GM21619 (cell line): ENCODE results near the gene SCN1A.

Experiments
- ATAC-seq: cut with Tn5 transposase; IDR thresholded peaks from one replicate; pipeline ENCODE4 v1.9.1; 2021; ENCODE audit not compliant: unreplicated experiment

SCN1A gene

DNA sequence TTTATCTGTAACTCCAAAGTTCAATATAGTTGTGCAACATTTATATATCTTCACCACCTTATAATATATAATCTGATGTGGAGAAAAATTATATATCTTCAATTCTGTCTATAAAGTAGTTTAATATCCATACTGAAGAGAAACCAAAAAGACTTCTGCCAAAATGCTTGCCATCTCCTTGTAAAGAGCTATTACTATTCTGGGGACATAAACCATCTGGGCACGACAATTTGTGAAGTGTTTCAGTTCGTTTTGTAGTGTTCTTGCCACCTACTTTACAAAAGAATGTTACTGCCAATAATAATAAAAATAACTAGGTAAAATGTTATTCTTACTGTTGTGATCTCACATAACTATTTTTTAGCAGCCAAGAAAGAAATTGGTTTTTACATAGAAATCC is 45.1 kb downstream of the SCN1A start:
- no peak for ATAC-seq

DNA sequence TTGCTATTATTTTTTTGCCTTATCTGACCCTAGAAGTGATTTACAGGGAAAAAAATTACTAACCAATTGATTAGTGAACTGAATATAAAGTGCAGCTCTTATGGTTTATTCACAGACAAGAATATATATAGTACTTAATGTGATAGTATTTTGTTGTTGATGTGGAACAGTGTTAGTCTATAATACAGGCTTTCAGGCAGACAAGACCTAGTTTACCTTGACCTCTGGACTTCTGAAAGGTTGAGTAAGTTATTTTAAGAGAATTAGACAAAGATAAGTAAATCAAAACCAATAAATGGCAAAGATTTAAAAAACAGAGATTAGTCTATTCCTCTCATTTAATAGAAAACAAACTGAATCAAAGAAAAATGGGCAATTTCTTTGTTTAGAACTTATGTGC is 46.0 kb downstream of the SCN1A start:
- no peak for ATAC-seq

DNA sequence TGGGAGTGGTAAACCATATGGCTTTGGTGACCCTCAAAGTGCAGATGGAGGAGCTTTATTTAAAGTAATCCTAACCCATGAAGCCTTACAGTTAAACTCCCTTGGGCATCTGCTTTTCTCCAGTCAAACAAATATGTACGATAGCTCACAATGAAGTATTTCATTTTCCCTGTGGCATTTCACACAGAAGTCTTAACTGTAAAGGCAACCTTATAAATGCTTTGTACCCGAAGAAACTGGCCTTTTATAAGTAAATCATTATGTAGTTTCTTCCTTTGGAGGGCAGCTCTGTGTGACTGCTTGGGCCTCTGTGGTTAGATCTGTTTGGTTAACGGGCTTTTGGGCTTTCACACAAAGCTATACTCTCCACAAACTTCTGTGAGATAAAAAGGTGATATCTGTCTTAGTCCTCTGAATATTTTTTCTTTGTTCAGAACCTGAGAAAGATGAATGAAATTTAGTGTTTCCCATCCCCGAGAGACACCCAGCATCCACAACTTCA is 46.6 kb downstream of the SCN1A start:
- no peak for ATAC-seq

DNA sequence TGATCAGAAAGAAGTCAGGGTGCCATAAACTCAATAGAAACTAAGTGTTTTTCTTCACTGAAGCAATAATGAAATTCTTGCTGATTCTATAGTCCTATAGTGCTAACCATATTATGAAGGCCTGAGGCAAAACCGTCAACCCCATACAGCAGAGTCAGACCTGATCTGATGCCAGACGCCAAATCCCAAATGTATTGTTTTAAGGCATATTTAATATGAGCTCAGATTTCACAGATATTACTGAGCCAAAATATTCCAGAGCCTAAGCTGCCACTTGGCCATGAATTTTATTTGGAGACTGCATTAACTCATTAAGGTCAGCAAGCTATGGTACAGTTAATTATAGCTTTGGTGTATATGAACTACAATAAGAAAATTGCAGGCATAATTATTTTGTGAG is 53.4 kb downstream of the SCN1A start:
- no peak for ATAC-seq

DNA sequence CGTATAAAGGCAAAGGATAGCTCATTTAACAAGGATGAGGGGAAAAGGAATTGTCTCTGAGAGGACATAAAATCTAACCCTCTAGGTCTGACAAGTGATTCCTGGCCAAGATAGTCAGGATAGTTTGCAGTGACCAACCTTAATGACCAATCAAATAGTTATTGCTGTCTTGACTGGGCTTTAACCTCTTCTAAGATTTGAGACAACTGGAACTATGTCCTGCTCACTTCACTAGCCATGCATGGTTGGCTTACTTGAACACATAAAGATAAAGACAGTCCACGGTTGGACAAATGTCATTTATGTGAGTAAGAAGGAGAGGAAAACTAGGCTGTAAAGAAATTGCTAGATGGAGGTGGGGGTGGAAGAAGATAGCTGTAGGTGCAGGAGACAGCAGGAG is 53.8 kb downstream of the SCN1A start:
- ATAC-seq = no peak

DNA sequence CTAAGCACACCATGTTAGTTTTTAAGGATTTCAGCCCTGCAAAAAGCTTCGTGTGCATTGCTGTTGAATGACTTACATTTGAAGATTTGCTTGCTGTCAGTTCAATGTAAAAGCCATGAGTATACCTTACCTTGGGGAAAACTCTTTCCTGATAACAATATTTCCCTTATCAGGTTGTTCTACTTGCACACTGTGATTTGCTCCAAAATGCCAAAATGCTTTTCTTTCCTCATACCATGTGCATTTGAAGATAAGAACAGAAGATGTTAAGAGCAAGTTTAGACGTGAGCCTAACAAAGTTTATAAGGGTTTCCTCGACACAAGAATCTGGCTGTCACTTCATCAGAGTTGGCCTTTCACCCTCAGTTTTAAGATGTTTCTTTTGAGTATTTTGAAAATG is 57.6 kb downstream of the SCN1A start:
- ATAC-seq = no peak

DNA sequence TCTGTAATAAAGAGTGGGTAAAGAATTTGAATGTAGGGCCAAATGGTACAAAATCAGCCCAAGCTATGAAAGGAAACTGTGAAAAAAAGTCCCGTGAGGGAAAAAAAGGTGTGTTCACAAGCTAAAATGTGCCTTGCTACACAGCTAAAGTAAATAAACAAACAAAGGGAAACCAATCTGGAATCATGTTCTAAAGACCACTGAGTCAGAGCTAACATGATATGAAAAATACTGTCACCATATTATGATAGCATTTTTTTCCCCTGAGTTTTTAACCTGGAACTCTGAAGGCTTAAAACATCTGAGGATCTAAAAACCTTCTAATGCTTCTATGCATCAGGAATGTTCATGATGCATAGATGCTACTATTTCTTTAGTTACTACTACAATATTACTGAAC is 58.8 kb downstream of the SCN1A start:
- no peak for ATAC-seq

DNA sequence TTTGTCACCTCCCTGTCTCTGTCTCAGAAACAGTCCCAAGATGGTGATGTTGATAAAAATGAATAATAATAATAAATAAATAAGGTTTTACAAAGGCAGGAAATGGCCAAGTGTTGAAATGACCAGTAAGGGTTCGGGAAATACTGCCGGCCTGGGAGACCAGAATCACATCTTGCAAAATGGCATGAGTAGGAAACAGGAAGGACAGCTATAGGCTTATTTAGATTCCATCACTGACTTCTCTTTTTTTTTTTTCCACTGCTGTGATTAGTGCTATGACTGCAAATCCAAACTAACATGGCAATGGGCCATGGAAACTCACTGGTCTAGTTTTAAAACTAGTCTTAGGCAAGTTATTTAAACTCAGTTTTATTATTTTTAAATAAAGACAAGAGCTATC is 60.6 kb downstream of the SCN1A start:
- no peak for ATAC-seq

DNA sequence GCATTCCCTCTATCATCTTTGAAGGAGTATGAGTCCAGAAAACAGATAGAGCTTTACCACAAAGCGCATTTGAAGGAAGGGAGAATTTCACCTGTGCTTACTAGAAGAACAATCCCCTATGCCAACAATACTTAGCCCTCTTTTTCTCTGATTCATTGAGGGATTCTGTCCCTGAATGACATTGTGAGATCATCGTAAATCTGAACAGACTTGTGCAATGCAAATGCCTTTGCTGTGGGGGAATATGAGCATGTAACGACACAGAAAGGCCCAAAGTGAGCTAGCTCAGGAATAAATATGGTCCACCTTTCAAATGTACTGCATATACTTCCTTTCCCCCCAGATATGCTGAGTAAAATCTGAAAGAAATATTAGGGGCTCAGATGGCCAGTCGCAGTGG is 67.6 kb downstream of the SCN1A start:
- no peak for ATAC-seq

DNA sequence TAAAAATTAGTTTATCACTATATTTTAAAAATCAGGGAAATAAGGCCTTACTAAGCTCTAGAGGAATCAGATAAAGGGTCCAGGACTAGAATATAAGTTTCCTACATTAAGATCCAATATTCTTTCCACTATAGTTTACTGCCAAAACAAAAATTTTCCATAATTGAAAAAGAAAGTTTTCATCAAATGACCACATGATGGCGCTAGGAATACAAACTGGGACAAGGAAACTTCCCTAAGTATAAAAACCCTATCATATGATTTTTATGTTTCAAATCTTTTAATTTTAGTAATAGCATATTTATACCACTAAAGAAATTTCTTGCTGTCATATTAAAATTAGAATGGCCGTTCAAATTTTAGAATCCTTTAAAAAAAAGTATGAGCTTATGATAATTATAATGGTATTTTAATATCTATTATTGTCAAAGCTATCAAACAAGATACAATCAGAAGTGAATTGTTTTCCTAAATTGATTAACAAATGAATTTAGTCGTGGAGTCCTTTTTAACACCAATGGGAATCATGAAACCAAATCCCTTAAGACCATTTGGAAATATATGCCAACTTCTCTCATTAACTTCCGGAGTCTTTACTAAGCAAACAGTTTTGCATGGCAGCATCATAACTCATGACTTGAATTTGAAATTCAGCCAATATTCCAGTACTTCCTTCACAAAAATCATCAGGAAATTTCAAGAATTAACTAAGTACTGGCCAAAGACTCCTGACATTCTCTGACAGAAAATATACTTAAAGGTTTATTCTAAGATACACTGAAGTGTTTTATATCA is 70.3 kb downstream of the SCN1A start:
- no peak for ATAC-seq

DNA sequence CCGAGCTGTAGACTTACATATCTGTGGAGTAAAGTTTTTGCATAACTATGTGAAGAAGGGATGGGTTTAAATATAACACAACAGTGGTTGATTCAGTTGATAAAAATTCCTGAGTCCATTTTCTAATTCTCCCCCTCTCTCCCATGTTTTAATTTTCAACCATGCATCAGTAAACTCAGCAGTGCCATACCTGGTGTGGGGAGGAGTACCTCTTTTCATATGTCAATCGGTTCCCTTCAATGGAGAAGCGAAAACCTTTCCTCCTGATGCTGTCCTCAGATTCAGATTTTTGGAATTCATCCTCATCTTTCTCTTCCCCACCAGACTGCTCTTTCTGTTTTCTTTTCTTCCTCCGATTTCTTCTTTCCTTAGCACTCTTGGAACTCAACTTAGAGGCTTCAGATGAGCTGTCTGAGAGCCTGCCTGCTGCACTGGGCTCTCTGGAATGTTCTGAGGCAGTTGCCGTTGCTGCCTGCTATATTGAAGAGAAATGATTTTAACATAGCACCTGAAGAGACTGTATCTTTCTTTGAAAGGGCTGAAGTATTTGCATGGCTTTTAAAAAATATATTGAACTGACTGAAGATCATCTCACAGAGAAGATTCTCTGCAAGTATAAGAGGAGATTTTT is 82.9 kb downstream of the SCN1A start:
- ATAC-seq = no peak

DNA sequence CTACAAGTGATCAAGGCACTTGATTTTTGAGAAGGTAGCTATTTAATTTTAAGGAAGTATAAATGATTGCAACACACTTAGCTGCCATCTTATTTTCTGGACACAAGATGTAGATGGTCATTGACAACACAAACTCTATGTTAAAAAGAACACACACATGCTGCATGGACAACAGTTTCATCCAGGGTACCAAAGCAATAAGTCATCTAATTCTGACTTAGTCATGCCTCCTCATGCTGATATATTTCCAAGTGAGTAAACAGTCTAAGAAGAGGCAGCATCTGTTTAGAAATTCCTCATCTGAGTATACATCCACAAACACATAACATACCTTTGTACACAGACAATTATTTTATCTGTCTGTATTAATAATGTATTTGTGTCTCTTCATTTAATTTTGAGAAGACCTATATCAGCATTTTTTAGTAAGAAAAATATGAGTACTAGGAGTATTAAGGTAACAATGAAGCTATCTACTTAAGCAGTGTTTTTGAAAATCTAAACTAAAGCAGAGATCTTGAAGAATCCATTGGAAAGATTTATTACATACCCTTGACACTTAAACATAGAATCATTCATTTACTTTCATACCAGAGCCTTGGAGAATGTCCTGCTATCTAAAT is 84.9 kb downstream of the SCN1A start:
- ATAC-seq = no peak

DNA sequence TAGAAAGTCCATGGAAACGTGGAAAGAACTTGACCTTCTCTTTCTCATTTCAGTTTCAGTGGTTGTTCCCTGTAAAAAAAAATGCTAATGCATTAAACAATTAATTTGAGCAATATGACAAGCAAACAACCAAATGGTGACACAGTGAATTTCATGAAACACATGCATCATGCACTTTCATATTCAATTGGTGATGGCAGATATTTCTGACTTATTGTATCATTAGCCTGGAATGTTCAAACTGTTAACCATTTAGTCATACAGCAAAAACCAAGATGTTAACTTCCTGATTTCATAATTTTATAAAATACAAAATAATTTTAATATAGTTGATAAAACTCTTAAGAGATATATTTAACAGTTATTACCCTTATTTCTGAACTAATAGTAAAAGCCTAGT is 85.5 kb downstream of the SCN1A start:
- ATAC-seq = no peak

DNA sequence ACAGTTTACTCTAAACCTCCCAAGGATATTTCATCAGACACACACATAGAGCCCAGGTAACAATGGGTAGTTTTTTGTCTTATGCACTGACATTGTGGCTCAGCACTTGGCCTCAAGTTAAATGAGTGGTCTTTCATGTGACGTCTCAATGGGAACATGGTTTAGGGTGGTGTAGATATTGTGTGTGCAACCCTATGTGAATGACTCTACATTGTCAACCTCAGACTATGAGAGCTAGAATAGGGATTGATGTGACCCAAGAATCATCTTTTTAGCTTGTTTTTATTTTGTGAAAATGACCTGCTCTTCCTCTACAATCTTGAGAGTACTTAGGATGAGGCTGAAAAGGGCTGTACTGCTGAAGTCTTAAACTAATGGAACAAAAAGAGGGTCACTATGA is 86.2 kb downstream of the SCN1A start:
- ATAC-seq = no peak

DNA sequence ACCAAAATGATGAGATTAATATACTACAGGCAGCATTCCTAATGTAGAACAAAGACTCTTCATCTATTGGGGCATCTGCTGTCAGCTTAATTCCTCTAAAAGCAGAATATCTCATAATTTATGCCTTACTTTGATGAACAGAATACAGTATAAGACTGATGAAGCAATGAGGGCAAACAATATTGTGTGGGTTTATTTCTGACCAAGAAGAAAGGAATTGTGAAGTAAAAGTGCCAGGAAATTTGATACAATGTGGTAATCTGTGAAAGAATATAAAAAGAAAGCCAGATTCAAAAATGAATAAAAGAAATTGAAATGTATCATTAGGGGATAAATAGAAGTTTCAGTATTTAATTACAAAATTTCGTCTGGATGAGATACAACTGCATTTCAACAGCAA is 95.5 kb downstream of the SCN1A start:
- no peak for ATAC-seq

DNA sequence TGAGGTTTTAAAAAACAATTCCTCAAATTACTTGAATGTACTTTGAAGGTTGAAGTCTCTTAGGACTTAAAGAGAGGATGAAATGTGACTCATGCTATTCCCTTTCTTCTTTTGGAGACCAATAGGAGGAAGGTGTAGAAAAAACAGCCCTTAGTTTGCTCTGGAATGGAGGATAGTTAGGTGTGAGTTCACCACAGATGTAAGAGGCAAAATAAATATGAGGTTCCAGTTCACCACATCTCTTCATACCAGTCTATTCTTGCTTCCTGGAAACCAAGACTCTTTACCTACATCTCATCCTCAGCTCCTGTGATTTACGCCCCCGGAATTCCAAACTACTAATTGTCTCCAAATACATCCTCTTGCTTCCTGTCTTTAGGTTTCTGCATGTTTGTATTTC is 96.8 kb downstream of the SCN1A start:
- no peak for ATAC-seq

DNA sequence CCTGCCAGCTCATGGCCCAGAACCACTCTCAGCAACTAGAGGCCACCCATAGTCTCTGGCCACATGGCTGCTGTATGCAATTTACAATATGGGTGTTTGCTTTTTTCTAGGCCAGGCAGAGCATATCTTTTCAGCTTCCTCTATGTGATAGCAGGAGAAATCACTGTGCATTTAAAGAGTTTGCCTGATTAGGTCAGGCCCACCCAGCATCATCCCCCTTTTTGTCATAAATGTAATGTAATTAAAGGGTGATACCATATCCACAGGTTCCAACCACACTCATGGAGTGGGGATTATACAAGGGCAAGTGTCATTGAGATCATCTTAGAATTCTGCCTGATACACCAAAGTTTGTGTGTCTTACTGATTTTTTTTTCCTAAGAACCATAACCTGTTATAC is 102.5 kb downstream of the SCN1A start:
- ATAC-seq = no peak

DNA sequence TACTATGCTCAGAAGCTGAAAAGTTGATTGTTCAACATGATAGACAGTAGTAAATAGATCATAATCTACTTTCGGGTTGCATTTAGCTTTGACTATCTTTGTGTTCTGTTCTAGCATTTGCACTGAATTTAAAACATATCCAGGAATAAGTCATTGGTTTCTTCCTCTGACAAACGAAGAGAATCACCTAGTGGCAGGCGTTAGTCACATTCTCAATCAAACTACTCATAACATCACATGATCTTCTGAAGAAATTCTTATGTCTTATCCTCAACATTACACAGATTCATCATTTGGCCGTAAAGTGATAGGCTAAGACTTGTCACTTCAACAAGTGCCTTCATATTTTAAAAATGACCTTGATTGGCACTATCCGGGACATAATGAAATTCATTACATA is 110.6 kb downstream of the SCN1A start:
- ATAC-seq = no peak

DNA sequence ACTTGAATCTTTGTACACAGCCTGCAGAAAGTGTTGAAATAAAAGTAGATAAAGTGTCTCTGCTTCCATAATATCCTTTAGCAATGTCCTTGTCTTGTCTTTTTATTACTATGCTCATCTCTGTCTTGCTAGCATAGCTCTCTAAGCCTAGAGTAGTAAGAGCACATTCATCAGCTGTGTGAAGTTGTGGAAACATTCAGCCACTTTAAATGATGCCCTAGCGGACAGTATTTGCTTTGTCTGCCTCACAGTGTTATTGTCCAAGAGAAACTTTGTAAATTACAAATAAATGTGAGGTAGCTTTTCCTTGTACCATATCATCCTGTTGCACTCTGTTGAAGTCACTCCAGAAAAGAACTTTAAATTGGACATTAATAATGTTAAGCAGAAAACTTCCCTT is 113.9 kb downstream of the SCN1A start:
- no peak for ATAC-seq

DNA sequence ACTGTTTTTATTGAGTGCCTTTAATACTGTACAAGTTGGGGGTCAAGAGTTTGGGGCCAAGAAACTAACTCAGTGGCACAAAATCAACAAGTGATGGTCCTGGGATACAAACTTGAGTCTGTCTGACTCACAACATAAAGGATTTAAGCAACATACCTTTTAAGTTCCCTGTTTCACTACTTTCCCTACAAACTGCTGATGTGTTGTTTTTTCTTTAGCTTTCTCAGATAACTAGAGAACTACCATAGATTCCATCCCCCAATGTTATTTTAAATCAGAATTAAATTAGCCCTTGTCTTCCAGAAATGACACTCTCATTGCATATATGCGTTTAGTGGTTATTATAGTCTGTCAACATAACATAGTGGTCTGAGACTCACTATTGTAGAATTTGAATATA is 116.2 kb downstream of the SCN1A start:
- ATAC-seq = no peak

DNA sequence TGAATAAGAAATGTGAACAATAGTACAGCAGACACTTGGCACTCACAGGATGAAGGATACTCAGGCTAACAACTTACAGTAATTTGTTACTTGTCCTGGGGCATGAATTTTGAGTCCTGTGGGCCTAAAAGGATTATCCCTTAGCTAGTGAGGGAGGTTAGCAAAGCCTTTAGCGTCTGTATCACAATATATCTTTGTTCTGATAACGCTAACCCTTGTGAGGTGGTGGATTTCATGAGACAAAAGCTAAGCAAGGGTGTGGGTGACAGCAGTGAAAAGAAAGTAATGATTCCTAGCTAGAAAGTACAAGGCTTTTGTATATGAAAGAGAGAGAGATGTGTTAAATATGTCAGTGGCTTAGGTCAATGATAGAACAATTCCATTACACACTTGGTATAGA is 127.4 kb downstream of the SCN1A start:
- ATAC-seq = no peak

DNA sequence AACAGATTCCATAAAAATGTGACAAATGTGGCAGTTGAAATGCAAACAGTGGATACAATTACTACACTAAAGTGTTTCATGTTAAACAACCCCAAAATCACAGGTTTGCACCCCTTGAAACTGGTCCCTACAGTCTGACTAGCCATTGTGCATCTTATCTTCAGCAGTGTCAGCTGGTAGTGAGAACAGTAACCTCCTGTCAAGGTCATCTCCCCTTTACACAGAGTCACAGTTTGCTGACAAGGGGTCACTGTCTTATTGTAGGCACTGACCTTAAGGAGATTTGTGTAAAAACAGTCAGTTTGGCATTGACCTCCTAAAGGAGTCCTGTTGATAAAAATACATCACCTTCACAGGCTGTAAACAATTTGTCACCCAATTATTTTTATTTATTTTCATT is 137.0 kb downstream of the SCN1A start:
- no peak for ATAC-seq
